Loucy (cell line): ENCODE measurements around the gene DDX10.

Experiments
- EZH2phosphoT487 ChIP-seq: fragments of 200-600 bp; IDR thresholded peaks from 2 replicates; pipeline ENCODE4 v1.6.1; 2018; ENCODE audit warnings: antibody characterized with exemption, mild to moderate bottlenecking, moderate library complexity, borderline replicate concordance
- TF ChIP-seq, protein P1 (sequence below): fragments of 200-600 bp; sonication (generic); conservative IDR thresholded peaks from 2 replicates; pipeline ENCODE4 v1.5.1; 2014; ENCODE audit warnings: mild to moderate bottlenecking, antibody characterized with exemption, low read length

- TF ChIP-seq, protein P1, sequence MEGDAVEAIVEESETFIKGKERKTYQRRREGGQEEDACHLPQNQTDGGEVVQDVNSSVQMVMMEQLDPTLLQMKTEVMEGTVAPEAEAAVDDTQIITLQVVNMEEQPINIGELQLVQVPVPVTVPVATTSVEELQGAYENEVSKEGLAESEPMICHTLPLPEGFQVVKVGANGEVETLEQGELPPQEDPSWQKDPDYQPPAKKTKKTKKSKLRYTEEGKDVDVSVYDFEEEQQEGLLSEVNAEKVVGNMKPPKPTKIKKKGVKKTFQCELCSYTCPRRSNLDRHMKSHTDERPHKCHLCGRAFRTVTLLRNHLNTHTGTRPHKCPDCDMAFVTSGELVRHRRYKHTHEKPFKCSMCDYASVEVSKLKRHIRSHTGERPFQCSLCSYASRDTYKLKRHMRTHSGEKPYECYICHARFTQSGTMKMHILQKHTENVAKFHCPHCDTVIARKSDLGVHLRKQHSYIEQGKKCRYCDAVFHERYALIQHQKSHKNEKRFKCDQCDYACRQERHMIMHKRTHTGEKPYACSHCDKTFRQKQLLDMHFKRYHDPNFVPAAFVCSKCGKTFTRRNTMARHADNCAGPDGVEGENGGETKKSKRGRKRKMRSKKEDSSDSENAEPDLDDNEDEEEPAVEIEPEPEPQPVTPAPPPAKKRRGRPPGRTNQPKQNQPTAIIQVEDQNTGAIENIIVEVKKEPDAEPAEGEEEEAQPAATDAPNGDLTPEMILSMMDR: no peak
- TF ChIP-seq EZH2phosphoT487: no peak
These were observed 181.1 kb downstream of the DDX10 start for GRCh38 chr11:108846009-108846408.
